Neuronal stem cell (in vitro differentiated cells): ENCODE results near the gene FOXF2.
A peak's percentile ranks its signal among the peaks of the same experiment; 100 is the strongest.

Experiments
- DNase-seq: peaks from one replicate; pipeline ENCODE4 v3.0.0-alpha.2; 2013; ENCODE audit warnings: low spot score
- H2AFZ ChIP-seq: one replicate; pipeline ENCODE4 v1.6.1; 2013; ENCODE audit warnings: mild to moderate bottlenecking, low read length, inconsistent platforms
- H2AK5ac ChIP-seq: 2 replicates; pipeline ENCODE4 v1.6.1; 2013; ENCODE audit warnings: low read depth, mild to moderate bottlenecking, inconsistent platforms, low read length, moderate library complexity, mixed read lengths
- H2BK120ac ChIP-seq: 2 replicates; pipeline ENCODE4 v1.6.1; 2013; ENCODE audit warnings: low read depth, mild to moderate bottlenecking, inconsistent platforms, low read length, moderate library complexity, mixed read lengths
- H2BK12ac ChIP-seq: one replicate; pipeline ENCODE4 v1.6.1; 2013; ENCODE audit warnings: low read length, inconsistent platforms
- H2BK15ac ChIP-seq: 2 replicates; pipeline ENCODE4 v1.6.1; 2013; ENCODE audit warnings: mild to moderate bottlenecking, low read length, inconsistent platforms, mixed read lengths
- H2BK5ac ChIP-seq: one replicate; pipeline ENCODE4 v1.6.1; 2013; ENCODE audit warnings: inconsistent platforms, mild to moderate bottlenecking, low read length, moderate library complexity
- H3K14ac ChIP-seq: one replicate; pipeline ENCODE4 v1.6.1; 2013; ENCODE audit warnings: low read length, inconsistent platforms
- H3K18ac ChIP-seq: 2 replicates; pipeline ENCODE4 v1.6.1; 2013; ENCODE audit warnings: low read length, inconsistent platforms
- H3K23ac ChIP-seq: 2 replicates; pipeline ENCODE4 v1.6.1; 2013; ENCODE audit warnings: low read depth, mild to moderate bottlenecking, mixed read lengths, low read length, inconsistent platforms; ENCODE audit not compliant: poor library complexity
- H3K27ac ChIP-seq: replicated peaks from 3 replicates; pipeline ENCODE4 v1.5.1; 2013; ENCODE audit warnings: low read length, inconsistent platforms
- H3K27me3 ChIP-seq, 3 experiments: 2 replicates each; pipeline ENCODE4 v1.6.1; 2013; ENCODE audit warnings: low read length in 3 of 3, mild to moderate bottlenecking in 2 of 3, inconsistent platforms in 1 of 3, low read depth in 1 of 3, mixed read lengths in 1 of 3, moderate library complexity in 1 of 3; ENCODE audit not compliant: control insufficient read depth in 3 of 3, insufficient read depth in 3 of 3
- H3K36me3 ChIP-seq, 2 donors: replicated peaks in 1 of 2; 2 replicates each; pipeline ENCODE4 v1.6.1; 2013; ENCODE audit warnings: low read length in 2 of 2; ENCODE audit not compliant: control insufficient read depth in 2 of 2, insufficient read depth in 2 of 2
- H3K4ac ChIP-seq: 2 replicates; pipeline ENCODE4 v1.6.1; 2013; ENCODE audit warnings: inconsistent platforms, mild to moderate bottlenecking, low read length, moderate library complexity
- H3K4me1 ChIP-seq, 2 donors: 1 replicate in 1 of 2; 2 replicates in 1 of 2; pipeline ENCODE4 v1.6.1; 2013; ENCODE audit warnings: low read length in 2 of 2, low read depth in 1 of 2; ENCODE audit not compliant: control insufficient read depth in 2 of 2, insufficient read depth in 1 of 2
- H3K4me2 ChIP-seq: one replicate; pipeline ENCODE4 v1.6.1; 2013; ENCODE audit warnings: mild to moderate bottlenecking, low read length, inconsistent platforms; ENCODE audit not compliant: insufficient read depth, poor library complexity, severe bottlenecking
- H3K4me3 ChIP-seq, 2 donors: 2 replicates each; pipeline ENCODE4 v1.5.1; 2013; ENCODE audit warnings: low read length in 2 of 2, mild to moderate bottlenecking in 2 of 2, inconsistent platforms in 1 of 2, moderate library complexity in 1 of 2
- H3K79me1 ChIP-seq: one replicate; pipeline ENCODE4 v1.6.1; 2013; ENCODE audit warnings: low read depth, mild to moderate bottlenecking, inconsistent platforms, low read length, moderate library complexity
- H3K9ac ChIP-seq: one replicate; pipeline ENCODE4 v1.6.1; 2013; ENCODE audit warnings: mild to moderate bottlenecking, low read depth, low read length, inconsistent platforms; ENCODE audit not compliant: poor library complexity
- H3K9me3 ChIP-seq, 2 donors: replicated peaks in 1 of 2; 2 replicates each; pipeline versions ENCODE3 to v1.6.1; 2013; ENCODE audit warnings: low read length in 2 of 2, mild to moderate bottlenecking in 2 of 2, inconsistent platforms in 1 of 2, low read depth in 1 of 2, mixed read lengths in 1 of 2, moderate library complexity in 1 of 2; ENCODE audit not compliant: control insufficient read depth in 2 of 2, insufficient read depth in 1 of 2
- H4K8ac ChIP-seq: one replicate; pipeline ENCODE4 v1.6.1; 2013; ENCODE audit warnings: low read depth, mild to moderate bottlenecking, inconsistent platforms, low read length, moderate library complexity
- H4K91ac ChIP-seq: one replicate; pipeline ENCODE4 v1.6.1; 2013; ENCODE audit warnings: low read length, low read depth, mild to moderate bottlenecking, inconsistent platforms; ENCODE audit not compliant: poor library complexity
- WGBS, 2 donors: extraction: QIAGEN DNeasy Blood & Tissue Kit; methylation state at CpG; one replicate each; pipeline ENCODE4 v1.1.7; 2013; ENCODE audit warnings: missing lambda C conversion rate in 2 of 2, mixed read lengths in 1 of 2; ENCODE audit not compliant: insufficient read length in 2 of 2, insufficient replicate concordance in 1 of 2; ENCODE audit errors: extremely low coverage in 2 of 2; 5-methylcytosine and 5-hydroxymethylcytosine counted together

The FOXF2 gene

DNA sequence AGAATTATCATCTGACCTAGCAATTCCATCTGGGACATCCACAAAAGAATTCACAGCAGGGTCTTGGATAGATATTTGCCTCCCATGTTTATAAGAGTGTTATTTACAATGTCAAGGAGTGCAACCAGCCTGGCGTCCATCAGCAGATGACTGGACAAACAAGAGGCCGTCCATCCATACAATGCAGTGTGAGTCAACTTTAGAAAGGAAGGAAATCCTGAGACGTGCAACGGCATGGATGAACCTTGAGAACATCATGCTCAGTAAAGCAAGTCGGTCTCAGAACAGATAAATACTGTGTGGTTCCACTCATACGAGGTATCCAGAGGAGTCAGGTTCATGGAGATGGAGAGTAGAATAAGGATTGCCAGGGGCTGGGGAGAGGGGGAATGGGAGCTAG, 46.4 kb downstream of the FOXF2 start:
- Histone ChIP-seq H3K4me2 (no peak overlapping the region), H2AFZ (no peak overlapping the region), H3K9ac (no peak overlapping the region), H3K79me1 (no peaks in the 10 kb centered on the region), H3K23ac (no peak overlapping the region), H2BK5ac (no peak overlapping the region), H3K9me3 (no peaks in the 10 kb centered on the region), H3K36me3 (no peaks in the 10 kb centered on the region), H3K4me1 (peaks cover 0 to 4% of the 10 kb centered on the region in 2 donors), H3K27ac (no peak overlapping the region), H4K8ac (no peak overlapping the region), H3K14ac (no peak overlapping the region), H4K91ac (no peak overlapping the region), H2BK12ac (no peak overlapping the region), H2BK120ac (no peak overlapping the region), H2AK5ac (no peak overlapping the region), H3K18ac (no peak overlapping the region), H3K4ac (no peak overlapping the region), H3K27me3 (no peaks in the 10 kb centered on the region), H3K4me3 (no peak overlapping the region), H2BK15ac (no peak overlapping the region)
- no CpG with 5 or more reads among the region's 6 CpGs for WGBS, 2 donors
- no peak for DNase-seq

DNA sequence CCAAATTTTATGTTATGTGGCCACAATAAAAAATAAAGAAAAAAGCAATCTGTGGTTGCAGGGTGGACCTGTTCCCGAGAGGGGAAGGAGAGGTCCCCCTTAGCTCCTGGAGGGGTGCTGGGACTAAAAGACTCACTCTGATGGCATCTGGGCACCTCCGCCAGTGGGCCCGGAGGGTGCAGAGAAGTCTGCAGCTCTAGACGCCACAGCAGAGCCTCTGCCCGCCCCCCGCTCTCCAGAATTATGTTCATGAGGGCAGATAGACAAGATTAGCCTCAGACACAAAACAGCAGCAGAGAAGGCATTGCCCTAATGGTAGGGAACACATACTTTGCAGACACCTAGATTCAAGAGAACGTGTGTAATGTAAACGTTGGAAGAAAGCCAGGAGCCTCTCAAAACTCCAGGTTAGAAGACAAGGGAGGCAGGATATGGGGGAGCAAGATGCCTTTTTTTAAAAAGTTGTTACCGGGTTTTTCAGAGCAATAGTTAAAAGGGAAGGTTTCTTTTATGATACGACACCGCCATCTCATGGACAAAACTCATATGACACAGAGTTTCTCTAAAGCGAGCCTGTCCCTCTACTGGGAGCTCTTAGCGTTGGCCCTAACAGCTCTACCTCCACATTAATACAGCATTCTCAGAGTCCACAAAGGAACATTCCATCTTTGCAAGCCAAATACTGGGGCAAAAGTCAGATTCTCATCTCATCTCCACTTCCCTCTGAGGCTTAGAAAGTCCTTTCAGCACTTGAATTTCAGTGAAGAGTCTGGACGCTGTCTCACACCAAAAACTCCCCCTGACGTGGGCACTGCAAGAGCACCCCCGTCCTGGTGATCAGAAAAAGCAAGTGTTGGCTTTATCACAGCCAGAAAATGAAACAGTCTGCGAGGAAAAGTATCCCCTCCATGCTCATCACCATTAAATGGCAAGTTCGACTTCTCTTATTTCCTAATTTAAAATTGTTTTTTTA, 47.2 kb downstream of the FOXF2 start:
- Histone ChIP-seq H3K27ac (no peak overlapping the region), H3K4me2 (no peak overlapping the region), H3K79me1 (no peaks in the 10 kb centered on the region), H3K27me3 (no peaks in the 10 kb centered on the region), H2BK15ac (no peak overlapping the region), H4K91ac (no peak overlapping the region), H3K4me1 (peaks cover 0 to 4% of the 10 kb centered on the region in 2 donors), H2AK5ac (no peak overlapping the region), H2AFZ (peak overlapping the region; percentile 56), H2BK12ac (no peak overlapping the region), H3K9me3 (no peaks in the 10 kb centered on the region), H3K18ac (peak overlapping the region; percentile 71), H2BK5ac (no peak overlapping the region), H3K14ac (no peak overlapping the region), H3K9ac (no peak overlapping the region), H3K23ac (no peak overlapping the region), H2BK120ac (no peak overlapping the region), H3K36me3 (no peaks in the 10 kb centered on the region), H4K8ac (no peak overlapping the region), H3K4ac (no peak overlapping the region), H3K4me3 (no peak overlapping the region)
- peak; percentile 73 for DNase-seq
- WGBS, 2 donors = no CpG with 5 or more reads among the region's 18 CpGs

DNA sequence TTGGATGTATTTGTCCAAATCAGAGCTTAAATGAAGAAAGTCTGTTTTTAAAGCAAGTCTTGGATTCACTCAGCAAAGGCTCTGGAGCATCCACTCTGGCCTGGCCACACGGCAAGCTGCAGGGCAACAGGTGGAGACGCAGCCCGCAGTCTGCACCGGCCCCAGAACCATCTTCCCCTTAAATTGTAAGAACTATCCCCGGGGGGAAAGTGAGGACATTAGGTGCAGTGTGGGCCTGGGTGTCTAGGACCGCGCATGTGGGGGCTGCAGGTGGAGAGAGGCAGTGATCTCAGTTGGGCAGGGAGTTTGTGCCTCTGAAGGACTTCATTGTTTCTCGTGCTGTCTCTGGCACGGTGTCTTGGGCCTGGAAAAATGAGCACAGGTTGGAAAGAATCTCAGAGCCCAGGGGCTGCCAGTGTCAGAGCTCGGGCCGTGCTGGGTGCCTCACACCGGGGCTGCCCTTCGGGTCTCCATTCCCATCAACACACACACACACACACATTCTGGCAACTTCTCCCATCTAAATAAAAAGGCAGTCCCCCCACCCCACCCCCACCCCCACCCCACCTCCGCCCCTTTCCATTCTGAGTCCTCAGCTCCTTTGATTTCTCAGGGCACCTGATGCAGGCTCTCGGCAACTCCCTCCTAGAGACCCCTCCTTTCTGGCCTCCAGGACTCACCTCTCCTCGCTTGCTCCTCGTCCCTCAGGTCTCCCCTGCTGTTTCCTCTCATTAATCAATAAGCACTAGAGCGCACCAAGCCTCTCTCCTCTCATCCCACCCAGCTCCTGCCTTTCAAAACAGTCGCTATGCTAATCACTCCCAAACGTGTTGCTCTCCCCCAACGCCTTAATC, 48.4 kb downstream of the FOXF2 start:
- Histone ChIP-seq H2BK15ac (no peak overlapping the region), H3K9me3 (no peaks in the 10 kb centered on the region), H2BK120ac (no peak overlapping the region), H3K18ac (no peak overlapping the region), H3K4me2 (no peak overlapping the region), H3K14ac (no peak overlapping the region), H3K4ac (no peak overlapping the region), H4K91ac (no peak overlapping the region), H3K27me3 (no peaks in the 10 kb centered on the region), H2BK5ac (no peak overlapping the region), H3K4me3 (no peak overlapping the region), H2AFZ (no peak overlapping the region), H3K4me1 (peaks cover 0 to 4% of the 10 kb centered on the region in 2 donors), H2AK5ac (no peak overlapping the region), H3K9ac (no peak overlapping the region), H2BK12ac (no peak overlapping the region), H3K27ac (no peak overlapping the region), H3K23ac (peak overlapping the region; percentile 2), H3K79me1 (no peaks in the 10 kb centered on the region), H4K8ac (no peak overlapping the region), H3K36me3 (no peaks in the 10 kb centered on the region)
- no CpG with 5 or more reads among the region's 21 CpGs for WGBS, 2 donors
- no peak for DNase-seq

DNA sequence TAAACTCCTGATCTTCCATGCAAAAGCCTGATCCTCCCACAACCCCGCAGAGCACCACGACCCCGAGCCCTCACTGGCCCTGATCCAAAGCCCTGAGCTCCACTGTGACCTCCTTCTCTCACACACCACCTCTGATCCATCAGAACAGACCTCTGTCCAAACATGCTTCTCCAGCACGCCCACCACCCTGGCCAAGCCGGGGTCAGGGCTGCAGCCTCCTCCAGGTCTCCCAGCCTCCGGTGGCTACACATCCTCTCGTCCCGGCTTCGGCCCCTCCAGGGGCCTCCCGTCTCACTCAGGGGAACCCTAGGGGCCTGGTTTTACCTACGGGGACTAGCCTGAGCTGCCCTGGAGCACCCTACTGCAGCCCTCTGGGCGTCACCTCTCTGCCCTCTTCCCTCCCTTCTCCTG, 49.1 kb downstream of the FOXF2 start:
- Histone ChIP-seq H2AK5ac (no peak overlapping the region), H3K4me2 (no peak overlapping the region), H3K9ac (no peak overlapping the region), H3K4ac (no peak overlapping the region), H4K91ac (no peak overlapping the region), H3K36me3 (no peaks in the 10 kb centered on the region), H3K27me3 (no peaks in the 10 kb centered on the region), H3K18ac (peak overlapping the region; percentile 3), H2BK12ac (no peak overlapping the region), H2BK5ac (no peak overlapping the region), H3K27ac (no peak overlapping the region), H3K23ac (peak overlapping the region; percentile 2), H2AFZ (no peak overlapping the region), H3K4me3 (no peak overlapping the region), H3K9me3 (no peaks in the 10 kb centered on the region), H4K8ac (peak overlapping the region; percentile 57), H2BK15ac (no peak overlapping the region), H2BK120ac (no peak overlapping the region), H3K14ac (no peak overlapping the region), H3K79me1 (no peaks in the 10 kb centered on the region), H3K4me1 (peaks cover 0 to 4% of the 10 kb centered on the region in 2 donors)
- DNase-seq = no peak
- WGBS, 2 donors = no CpG with 5 or more reads among the region's 12 CpGs
